HG02943 (cell line): Measurements from ENCODE around the gene FAM20A.

Source experiments
- ATAC-seq: cut with Tn5 transposase; IDR thresholded peaks from one replicate; pipeline ENCODE4 v1.9.1; 2021; ENCODE audit warnings: mild to moderate bottlenecking, low read depth, moderate library complexity; ENCODE audit not compliant: unreplicated experiment

The FAM20A gene

GRCh38 chr17:68611353-68612208, 10.4 kb upstream of the FAM20A start:
- ATAC-seq: no peak

- ATAC-seq: no peak
These were observed 9.4 kb upstream of the FAM20A start for GRCh38 chr17:68610554-68610953.

- no peak for ATAC-seq
These were observed 7.5 kb upstream of the FAM20A start for GRCh38 chr17:68608515-68609130.

- ATAC-seq: no peak
These were observed 5.5 kb upstream of the FAM20A start for GRCh38 chr17:68606451-68607307.

GRCh38 chr17:68605914-68606313, 4.7 kb upstream of the FAM20A start:
- ATAC-seq: no peak

GRCh38 chr17:68603656-68604055, 2.5 kb upstream of the FAM20A start:
- no peak for ATAC-seq

- ATAC-seq: no peak
These were observed 1.9 kb upstream of the FAM20A start for GRCh38 chr17:68603027-68603426.

- no peak for ATAC-seq
These were observed 1.1 kb upstream of the FAM20A start for GRCh38 chr17:68602289-68602688.

GRCh38 chr17:68601565-68602288, 560 bp upstream of the FAM20A start:
- no peak for ATAC-seq

- no peak for ATAC-seq
These were observed 868 bp downstream of the FAM20A start for GRCh38 chr17:68600067-68600930.

- no peak for ATAC-seq
These were observed 1.6 kb downstream of the FAM20A start for GRCh38 chr17:68599552-68600066.

- ATAC-seq: no peak
These were observed 2.1 kb downstream of the FAM20A start for GRCh38 chr17:68599091-68599490.

GRCh38 chr17:68598545-68598961, 2.6 kb downstream of the FAM20A start:
- ATAC-seq: no peak

- no peak for ATAC-seq
These were observed 3.1 kb downstream of the FAM20A start for GRCh38 chr17:68598074-68598473.

GRCh38 chr17:68596411-68596945, 4.7 kb downstream of the FAM20A start:
- ATAC-seq: no peak

GRCh38 chr17:68595986-68596385, 5.2 kb downstream of the FAM20A start:
- ATAC-seq: no peak

GRCh38 chr17:68595496-68595895, 5.7 kb downstream of the FAM20A start:
- ATAC-seq: no peak

GRCh38 chr17:68594552-68594951, 6.6 kb downstream of the FAM20A start:
- no peak for ATAC-seq
